Measurements from ENCODE around the gene PPM1G. TPM values are rescaled to one million over a fixed set of nuclear protein-coding genes. Genes with fewer than 3 reads are reported as not detected.

The PPM1G gene
- total RNA-seq, 2 donors from 2014 or later = 36.3 to 49.4 TPM

DNA sequence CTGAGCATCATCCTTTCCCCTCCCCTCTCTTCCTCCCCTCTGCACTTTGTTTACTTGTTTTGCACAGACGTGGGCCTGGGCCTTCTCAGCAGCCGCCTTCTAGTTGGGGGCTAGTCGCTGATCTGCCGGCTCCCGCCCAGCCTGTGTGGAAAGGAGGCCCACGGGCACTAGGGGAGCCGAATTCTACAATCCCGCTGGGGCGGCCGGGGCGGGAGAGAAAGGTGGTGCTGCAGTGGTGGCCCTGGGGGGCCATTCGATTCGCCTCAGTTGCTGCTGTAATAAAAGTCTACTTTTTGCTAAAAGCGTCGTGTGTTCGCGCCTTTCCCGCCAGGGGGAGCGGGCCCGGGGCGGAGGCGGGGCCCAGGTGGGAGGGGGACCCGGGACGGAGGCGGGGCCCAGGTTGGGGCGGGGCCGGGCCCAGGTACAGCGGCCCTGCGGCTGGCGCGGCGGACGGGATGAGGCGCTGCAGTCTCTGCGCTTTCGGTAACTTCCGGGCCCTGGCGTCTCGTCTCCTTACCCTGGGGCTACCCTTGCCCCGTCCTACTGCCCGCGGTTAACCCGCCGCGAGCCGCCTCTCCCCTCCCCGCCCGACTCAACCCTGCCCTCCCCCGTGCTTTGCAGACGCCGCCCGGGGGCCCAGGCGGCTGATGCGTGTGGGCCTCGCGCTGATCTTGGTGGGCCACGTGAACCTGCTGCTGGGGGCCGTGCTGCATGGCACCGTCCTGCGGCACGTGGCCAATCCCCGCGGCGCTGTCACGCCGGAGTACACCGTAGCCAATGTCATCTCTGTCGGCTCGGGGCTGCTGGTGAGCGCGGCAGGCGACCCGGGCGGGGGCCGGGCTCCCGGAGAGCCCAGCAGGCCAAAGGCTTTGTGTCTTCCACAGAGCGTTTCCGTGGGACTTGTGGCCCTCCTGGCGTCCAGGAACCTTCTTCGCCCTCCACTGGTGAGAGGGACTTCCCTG, 32.8 kb upstream of the PPM1G start, which contains the start of gene KRTCAP3:
Gene KRTCAP3, plus strand, starts transcription at position 424 of the 962 bp plus-strand sequence. Its CDS starts 32 bp downstream, at position 456.
- Histone ChIP-seq H3K4me1 (peaks cover 32% of the 10 kb centered on the region), H3K4me3 (peak within 1 kb of the TSS; percentile 28 to 44), H3K27ac (peak within 1 kb of the TSS; percentile 61 to 85 (median 80)), H3K27me3 (no peaks in the 10 kb centered on the region), H3K9me3 (no peaks in the 10 kb centered on the region), H3K36me3 (replicated peaks in 1 of 2; ENCODE audit: insufficient read depth in 1 of 2, low read depth in 2 of 2) (peaks cover 7 to 32% of the 10 kb centered on the region in 2 donors)
- DNase-seq (peak; percentile 87 to 91 (median 88)), ATAC-seq (peak; percentile 93)
- peak; percentile 29 to 64 (median 58) for TF ChIP-seq POLR2A (IDR thresholded peaks at IDR 0.05)
- TF ChIP-seq, protein P1, sequence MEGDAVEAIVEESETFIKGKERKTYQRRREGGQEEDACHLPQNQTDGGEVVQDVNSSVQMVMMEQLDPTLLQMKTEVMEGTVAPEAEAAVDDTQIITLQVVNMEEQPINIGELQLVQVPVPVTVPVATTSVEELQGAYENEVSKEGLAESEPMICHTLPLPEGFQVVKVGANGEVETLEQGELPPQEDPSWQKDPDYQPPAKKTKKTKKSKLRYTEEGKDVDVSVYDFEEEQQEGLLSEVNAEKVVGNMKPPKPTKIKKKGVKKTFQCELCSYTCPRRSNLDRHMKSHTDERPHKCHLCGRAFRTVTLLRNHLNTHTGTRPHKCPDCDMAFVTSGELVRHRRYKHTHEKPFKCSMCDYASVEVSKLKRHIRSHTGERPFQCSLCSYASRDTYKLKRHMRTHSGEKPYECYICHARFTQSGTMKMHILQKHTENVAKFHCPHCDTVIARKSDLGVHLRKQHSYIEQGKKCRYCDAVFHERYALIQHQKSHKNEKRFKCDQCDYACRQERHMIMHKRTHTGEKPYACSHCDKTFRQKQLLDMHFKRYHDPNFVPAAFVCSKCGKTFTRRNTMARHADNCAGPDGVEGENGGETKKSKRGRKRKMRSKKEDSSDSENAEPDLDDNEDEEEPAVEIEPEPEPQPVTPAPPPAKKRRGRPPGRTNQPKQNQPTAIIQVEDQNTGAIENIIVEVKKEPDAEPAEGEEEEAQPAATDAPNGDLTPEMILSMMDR (IDR thresholded peaks at IDR 0.05) = peak; percentile 52 to 66 (median 63)
- intact Hi-C loops (cut with DNase I) = no loop called here
- 16 to 41% methylated on average over 20 to 62 of the region's 80 CpGs for WGBS, 2 donors

DNA sequence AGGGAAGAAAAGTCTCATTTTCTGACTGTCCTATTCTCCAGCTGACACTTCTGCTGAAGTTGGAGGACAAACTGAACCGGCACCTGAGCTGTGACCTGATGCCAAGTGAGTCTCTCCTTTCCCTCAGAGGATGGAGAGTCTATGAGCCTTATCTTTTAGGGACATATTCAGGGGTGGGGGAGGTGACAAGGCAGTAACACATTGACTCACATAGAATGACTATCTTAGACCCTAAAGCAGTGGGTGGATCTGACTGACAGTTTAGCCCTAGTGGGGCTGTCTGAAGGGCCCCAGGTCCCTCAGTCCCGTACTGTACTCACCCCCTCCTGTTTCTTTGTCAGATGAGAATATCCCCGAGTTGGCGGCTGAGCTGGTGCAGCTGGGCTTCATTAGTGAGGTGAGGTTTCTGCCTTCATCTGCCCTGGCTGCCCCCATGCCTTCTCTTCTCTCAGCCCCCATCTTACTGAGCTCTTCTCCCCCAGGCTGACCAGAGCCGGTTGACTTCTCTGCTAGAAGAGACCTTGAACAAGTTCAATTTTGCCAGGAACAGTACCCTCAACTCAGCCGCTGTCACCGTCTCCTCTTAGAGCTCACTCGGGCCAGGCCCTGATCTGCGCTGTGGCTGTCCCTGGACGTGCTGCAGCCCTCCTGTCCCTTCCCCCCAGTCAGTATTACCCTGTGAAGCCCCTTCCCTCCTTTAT, 32.0 kb upstream of the PPM1G start:
- no peak for ATAC-seq
- intact Hi-C loops (cut with DNase I) = no loop called here

DNA sequence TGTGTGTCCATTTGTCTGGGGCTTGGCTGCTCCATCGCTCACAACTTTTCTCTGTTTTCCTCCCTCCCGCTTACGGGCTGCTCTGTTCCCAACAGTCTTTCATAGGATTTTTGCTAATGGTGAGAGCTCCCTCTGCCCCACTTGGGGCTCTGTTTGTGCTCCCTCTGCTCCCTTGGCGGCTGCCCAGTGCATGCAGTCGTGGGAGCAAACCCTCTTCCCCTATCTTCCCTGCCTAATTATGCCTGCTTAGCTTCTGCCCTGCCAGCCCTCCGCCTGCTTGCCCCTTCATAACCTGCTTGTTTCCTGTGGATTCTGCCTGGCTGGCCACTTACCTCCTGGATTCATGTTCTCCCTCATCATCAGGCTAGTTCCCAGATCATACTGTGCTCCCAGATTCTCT, 26.2 kb upstream of the PPM1G start:
- Histone ChIP-seq H3K4me3 (no peak overlapping the region), H3K4me1 (peaks cover 21% of the 10 kb centered on the region), H3K36me3 (replicated peaks in 1 of 2; ENCODE audit: insufficient read depth in 1 of 2, low read depth in 2 of 2) (peaks cover 21 to 46% of the 10 kb centered on the region in 2 donors), H3K9me3 (no peaks in the 10 kb centered on the region), H3K27ac (no peak overlapping the region), H3K27me3 (no peaks in the 10 kb centered on the region)
- no peak for ATAC-seq
- intact Hi-C loops (cut with DNase I) = no loop called here
- TF ChIP-seq, protein P1 (IDR thresholded peaks at IDR 0.05) = no peak
- TF ChIP-seq POLR2A (IDR thresholded peaks at IDR 0.05) = no peak
- 90 to 94% methylated on average over 6 of the region's 6 CpGs for WGBS, 2 donors
- no peak for DNase-seq

More for the DNA sequence above, 32.0 kb upstream of the PPM1G start:
- Histone ChIP-seq H3K9me3 (no peaks in the 10 kb centered on the region), H3K4me1 (peaks cover 31% of the 10 kb centered on the region), H3K27ac (peak overlapping the region in 2 of 4 donors; percentile 85), H3K27me3 (no peaks in the 10 kb centered on the region), H3K36me3 (replicated peaks in 1 of 2; ENCODE audit: insufficient read depth in 1 of 2, low read depth in 2 of 2) (peaks cover 7 to 39% of the 10 kb centered on the region in 2 donors), H3K4me3 (no peak overlapping the region)
- 80 to 83% methylated on average over 10 of the region's 10 CpGs for WGBS, 2 donors
- TF ChIP-seq, protein P1 (IDR thresholded peaks at IDR 0.05) = no peak
- TF ChIP-seq POLR2A (IDR thresholded peaks at IDR 0.05) = no peak
- DNase-seq = no peak

DNA sequence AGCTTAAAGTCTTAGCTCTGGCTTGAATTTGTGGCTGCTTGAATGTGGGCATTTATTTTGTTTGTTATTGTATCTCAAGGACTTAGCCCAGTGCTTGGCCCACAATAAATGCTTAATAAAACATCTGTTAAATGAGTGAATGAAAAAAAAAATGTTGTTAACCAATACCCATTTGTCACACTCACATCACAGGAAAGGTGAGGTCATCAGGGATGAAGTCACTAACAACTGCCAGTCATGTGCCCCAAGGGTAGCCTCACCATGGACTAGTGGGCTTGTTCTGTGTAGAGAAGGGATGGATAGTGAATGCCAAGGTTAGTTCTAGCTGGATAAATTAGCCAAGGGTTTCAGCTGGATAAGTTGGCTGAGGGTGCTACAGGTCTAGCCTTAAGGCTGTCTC, 22.0 kb upstream of the PPM1G start:
- no peak overlapping the region for H3K27ac ChIP-seq
- peaks cover 40% of the 10 kb centered on the region for H3K4me1 ChIP-seq
- H3K27me3 ChIP-seq = no peaks in the 10 kb centered on the region
- no peaks in the 10 kb centered on the region for H3K9me3 ChIP-seq
- peaks cover 18 to 21% of the 10 kb centered on the region in 2 donors for H3K36me3 ChIP-seq (replicated peaks in 1 of 2; ENCODE audit: insufficient read depth in 1 of 2, low read depth in 2 of 2)
- ATAC-seq (no peak), DNase-seq (peak in 2 of 4 donors; percentile 24 to 31)
- no peak for TF ChIP-seq POLR2A (IDR thresholded peaks at IDR 0.05)
- TF ChIP-seq, protein P1 (IDR thresholded peaks at IDR 0.05) = no peak
- H3K4me3 ChIP-seq = no peak overlapping the region
- intact Hi-C loops (cut with DNase I) = no loop called here
